HG03280 (cell line): ENCODE results near the gene GRK4.
"Not testable (repeated sequence)": the region's sequence is repeated elsewhere in the genome, so short reads cannot be mapped to it uniquely, and the experiment has no call there.

Experiments
- ATAC-seq: cut with Tn5 transposase; IDR thresholded peaks from one replicate; pipeline ENCODE4 v1.9.1; 2021; ENCODE audit warnings: mild to moderate bottlenecking, moderate library complexity; ENCODE audit not compliant: unreplicated experiment

GRK4 gene

DNA sequence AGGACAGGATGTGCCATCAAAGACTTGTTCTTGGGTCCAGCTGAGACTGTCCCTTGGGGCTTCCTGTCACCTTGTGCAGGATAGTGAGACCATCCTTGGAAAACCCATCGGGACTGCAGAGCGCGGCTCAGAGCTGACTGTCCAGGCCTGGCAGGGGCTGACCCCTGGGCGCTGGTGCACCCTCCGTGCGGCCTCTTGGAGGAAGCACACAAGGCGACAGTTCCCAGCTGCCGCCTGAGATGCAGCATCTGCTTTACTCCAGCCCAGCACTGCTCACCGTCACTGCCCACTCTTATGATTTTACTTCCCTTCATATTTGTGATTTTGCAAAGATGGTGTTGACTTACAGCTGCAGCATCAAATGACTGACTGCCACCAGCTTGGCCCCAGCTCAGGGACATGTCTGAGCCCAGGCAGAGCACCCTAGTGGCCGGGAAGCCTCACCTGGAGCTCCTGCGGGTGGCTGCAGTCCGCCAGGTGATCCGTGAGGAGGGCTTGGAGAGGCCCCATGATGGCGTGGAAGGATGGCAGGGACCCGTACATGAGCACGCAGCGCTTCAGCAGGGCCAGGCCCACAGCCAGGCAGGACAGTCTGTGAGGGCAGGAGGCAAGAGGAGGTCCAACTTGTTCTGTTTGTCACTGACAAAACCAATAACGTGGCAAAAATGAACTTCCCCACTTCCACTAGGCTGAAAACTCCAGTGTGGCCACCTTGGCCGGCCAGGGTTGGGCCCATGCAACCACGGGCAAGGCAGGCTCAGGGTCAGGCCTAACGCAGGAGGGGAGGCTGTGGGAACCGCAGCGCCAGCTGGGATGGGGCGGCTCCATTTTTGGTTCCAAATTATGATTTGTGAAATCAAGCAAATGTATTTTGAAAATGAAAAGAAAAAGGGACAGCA is 22.0 kb upstream of the GRK4 start:
- ATAC-seq, result no peak

DNA sequence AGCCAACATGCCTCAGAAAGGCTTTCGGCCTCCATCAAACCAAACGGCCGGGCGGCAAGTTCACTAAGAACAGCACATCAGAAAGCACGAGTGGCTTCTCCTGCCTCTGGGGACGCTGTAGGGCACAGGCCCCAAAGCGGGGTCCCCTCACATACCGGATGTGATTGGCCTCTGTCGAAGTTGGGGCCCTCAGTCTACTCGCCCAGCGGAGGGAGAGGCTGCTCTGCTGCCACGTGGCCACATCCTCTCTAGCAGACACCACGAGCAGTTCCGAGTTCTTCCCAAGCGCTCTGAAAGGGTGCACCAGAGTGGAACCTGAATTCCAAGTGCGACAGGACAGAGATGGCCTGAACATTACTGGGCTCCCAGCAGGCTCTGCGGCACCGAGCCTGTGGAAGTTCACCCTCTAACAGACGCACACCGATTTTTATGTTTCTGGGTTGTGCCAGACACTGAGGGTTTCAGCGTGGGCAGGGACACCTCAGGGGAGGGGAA is 21.3 kb upstream of the GRK4 start:
- ATAC-seq, result no peak

DNA sequence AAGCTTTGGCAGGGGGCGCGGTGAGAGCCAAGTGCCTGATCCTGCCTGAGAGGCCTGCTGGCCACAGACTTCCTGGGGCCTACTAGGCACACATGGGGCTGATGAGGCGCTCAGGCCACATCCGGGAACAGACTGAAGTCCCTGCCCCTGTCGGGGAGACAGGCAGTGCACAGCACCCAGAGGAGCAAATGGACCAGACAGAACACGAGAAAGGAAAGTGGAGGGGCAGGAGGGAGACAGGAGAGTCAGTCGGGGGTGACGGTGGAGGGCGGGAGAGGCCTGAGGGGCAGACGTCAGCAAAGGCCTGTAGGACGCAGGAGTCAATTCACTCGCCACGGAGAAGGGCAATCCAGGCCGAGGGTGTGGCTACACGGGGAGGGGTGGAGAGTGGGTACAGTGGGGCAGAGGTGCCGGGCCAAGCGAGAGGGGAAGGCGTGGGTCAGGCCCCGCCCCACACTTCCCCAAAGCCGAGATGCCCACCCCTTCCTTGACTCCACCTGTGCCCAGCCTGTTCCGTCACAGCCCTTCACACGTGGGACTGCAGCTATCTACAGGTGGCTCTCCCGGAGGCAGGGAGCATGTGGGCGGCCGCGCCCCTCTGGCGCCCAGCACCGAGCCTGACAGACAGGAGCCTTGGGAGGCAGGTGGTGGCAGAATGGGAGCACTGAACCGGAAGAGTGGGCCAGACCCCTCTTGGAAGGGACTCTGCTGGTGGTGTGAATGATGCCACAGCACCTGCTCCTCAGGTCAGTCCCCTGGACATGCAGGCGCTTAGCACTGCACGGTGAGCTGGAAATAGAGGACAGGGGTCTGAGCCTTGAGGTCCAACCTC is 20.6 kb upstream of the GRK4 start:
- ATAC-seq, result no peak

DNA sequence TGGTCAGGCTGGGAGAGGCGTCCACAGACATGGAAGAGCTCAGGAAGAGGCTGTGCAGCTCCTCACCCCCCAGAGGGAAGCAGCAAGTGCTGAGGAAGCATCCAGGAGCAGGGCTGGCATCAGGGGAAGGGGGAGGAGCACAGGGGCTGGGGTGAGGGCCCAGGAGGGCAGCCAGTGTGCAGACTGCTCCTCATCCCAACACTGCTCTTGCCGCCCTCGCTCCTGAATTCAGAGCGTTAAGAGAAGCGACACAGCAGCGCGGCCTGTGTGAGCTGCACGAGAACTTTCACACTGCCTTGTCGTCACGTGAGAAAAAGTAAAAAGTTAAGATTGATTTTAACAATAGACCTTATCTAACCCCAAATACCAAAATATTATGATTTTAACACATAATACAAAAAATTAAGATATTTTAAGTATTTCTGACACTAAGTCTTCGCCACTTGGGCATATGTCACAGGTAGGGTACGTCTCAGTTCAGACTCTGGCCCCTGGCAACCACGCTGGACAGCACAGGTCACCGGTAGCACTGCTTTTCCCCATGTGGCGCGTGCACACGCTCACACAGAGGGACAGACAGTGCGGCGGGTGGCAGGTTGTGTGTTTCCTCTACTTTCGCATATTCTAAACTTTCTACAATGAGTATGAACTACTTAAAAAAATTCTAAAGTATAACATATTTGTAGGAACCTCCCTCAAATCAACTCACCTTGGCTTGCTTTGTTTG is 19.8 kb upstream of the GRK4 start:
- ATAC-seq, result no peak

- ATAC-seq, result no peak
Observed at GRCh38 chr4:2944091-2944482, 19.3 kb upstream of the GRK4 start.

- ATAC-seq, result no peak
Observed at GRCh38 chr4:2944586-2945526, 18.5 kb upstream of the GRK4 start.

DNA sequence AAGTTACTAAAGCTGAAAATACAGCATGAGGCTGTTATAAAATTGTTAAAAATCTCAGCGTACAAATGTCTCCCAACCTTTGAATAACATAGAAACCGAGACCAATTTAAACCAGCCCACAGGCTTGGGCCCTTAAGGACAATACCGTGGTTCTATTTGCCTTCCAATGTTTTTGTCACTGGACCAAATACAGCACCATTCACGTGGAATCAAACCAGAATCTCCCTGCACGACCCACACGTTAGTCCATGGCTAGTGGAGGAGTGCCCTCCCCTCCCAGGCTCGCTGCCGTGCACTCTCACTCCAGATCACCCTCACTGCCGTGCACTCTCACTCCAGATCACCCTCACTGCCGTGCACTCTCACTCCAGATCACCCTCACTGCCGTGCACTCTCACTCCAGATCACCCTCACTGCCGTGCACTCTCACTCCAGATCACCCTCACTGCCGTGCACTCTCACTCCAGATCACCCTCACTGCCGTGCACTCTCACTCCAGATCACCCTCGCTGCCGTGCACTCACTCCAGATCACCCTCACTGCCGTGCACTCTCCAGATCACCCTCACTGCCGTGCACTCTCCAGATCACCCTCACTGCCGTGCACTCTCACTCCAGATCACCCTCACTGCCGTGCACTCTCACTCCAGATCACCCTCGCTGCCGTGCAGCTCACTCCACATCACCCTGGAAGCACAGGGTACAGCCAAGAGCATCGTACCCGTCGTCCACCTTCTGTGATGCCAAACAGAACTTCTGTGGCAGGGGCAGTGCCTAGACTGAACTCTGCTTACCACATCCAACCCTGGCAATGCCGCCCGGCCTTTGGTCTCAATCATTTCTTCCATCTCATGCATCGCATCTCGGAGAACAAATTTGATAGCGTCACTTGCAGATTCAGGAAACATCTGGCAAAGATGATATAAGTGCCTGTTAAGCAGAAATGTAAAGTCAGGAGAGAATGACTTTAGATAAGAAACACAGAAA is 17.5 kb upstream of the GRK4 start:
- not testable (repeated sequence) for ATAC-seq

GRCh38 chr4:2946812-2947600 is 16.4 kb upstream of the GRK4 start:
- no peak for ATAC-seq

GRCh38 chr4:2947926-2948325 is 15.4 kb upstream of the GRK4 start:
- no peak for ATAC-seq

- ATAC-seq, result no peak
Observed at GRCh38 chr4:2948895-2949781, 14.2 kb upstream of the GRK4 start.

DNA sequence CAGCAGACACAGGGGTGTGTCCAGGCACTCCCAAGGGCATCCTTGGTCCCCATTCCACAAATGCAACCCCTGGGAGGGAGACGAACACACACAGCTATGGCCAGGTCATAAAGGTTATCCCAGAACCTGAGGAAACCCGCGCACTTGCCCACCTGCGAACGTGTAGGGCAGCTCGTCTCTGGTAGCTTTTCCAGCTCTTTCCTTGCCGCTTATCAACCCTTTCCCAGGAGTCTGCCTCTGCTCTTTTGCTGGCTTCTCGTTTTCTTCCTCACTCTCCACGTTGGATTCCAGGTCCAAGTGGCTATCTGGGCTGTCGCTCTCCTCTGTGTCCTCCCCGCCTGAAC is 13.6 kb upstream of the GRK4 start:
- no peak for ATAC-seq

DNA sequence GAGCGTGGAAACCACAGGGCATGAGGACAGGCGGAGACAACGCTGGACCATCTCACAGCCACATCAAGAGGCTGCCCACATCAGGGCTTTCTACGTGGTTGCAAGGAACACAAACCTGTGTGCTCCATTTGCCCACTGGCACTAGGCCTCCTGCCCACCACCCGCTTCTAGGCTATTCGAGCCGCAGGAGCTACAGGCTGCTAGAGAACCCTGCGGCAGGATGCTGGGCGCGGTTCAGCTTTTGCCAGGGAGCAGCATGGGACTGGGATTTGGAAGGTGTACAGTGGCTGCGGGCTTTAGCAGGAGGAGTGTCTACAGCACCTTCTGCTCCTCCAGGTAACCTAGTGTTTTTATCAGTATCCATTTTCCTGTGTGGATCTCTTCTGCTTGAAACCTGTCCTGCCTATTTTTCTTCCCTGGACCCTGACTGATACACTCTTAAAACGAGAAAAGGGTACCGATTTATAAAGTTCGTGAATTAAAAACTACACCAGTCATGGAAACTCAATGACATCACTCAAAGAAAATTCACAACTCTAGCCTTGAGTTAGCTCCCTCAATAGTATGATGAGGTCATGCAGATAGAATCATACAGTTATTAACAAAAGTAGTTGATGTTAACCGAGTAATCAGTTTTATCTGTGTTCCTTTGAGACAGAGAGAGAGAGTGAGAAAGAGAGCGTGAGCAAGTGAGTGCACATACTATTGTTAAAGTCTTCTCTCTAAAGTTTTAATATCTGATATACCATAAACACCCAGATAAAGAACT is 13.0 kb upstream of the GRK4 start:
- ATAC-seq, result no peak

- no peak for ATAC-seq
Observed at GRCh38 chr4:2953496-2953895, 9.9 kb upstream of the GRK4 start.

GRCh38 chr4:2954358-2955185 is 8.8 kb upstream of the GRK4 start:
- ATAC-seq, result no peak

GRCh38 chr4:2955186-2956044 is 8.0 kb upstream of the GRK4 start:
- ATAC-seq, result not testable (repeated sequence)
